Neural cell (in vitro differentiated cells): ENCODE measurements around the gene CFAP157. TPM values are rescaled to one million over a fixed set of nuclear protein-coding genes. Genes with fewer than 3 reads are reported as not detected.
A peak's percentile ranks its signal among the peaks of the same experiment; 100 is the strongest.

ENCODE experiments used
- H2AFZ ChIP-seq: fragments of 200-600, 300-800 bp; sonication (generic), shearing (Covaris generic); 2 replicates; pipeline ENCODE4 v1.6.0; 2014; ENCODE audit warnings: low read depth, mild to moderate bottlenecking, antibody characterized with exemption, low read length, moderate library complexity
- H3F3A ChIP-seq: fragments of 200-600 bp; shearing (Covaris generic); 2 replicates; pipeline ENCODE4 v1.6.1; 2016; ENCODE audit warnings: mild to moderate bottlenecking, moderate library complexity, mixed read lengths, antibody characterized with exemption, low read length; ENCODE audit not compliant: insufficient read depth, poor library complexity, severe bottlenecking
- H3K27ac ChIP-seq: fragments of 200-600, 300-800 bp; sonication (generic), shearing (Covaris generic); 2 replicates; pipeline ENCODE4 v1.5.1; 2014; ENCODE audit warnings: mild to moderate bottlenecking, low read length, moderate library complexity
- H3K27me3 ChIP-seq: fragments of 300-800, 200-600 bp; sonication (generic), shearing (Covaris generic); 2 replicates; pipeline ENCODE4 v1.6.0; 2014; ENCODE audit warnings: mild to moderate bottlenecking, low read depth, low read length, moderate library complexity; ENCODE audit not compliant: insufficient read depth
- H3K36me3 ChIP-seq: fragments of 300-800, 200-600 bp; sonication (generic), shearing (Covaris generic); 2 replicates; pipeline ENCODE4 v1.5.1; 2014; ENCODE audit warnings: mild to moderate bottlenecking, antibody characterized with exemption, low read length, moderate library complexity; ENCODE audit not compliant: insufficient read depth
- H3K4me2 ChIP-seq: fragments of 300-800, 200-600 bp; sonication (generic), shearing (Covaris generic); 2 replicates; pipeline ENCODE4 v1.6.0; 2014; ENCODE audit warnings: mild to moderate bottlenecking, low read length
- H3K4me3 ChIP-seq: fragments of 300-800, 200-600 bp; sonication (generic), shearing (Covaris generic); 2 replicates; pipeline ENCODE4 v1.5.1; 2014; ENCODE audit warnings: mild to moderate bottlenecking, low read length, moderate library complexity
- H3K79me2 ChIP-seq: fragments of 200-600 bp; shearing (Covaris generic); replicated peaks from 2 replicates; pipeline ENCODE4 v1.6.0; 2014; ENCODE audit warnings: mild to moderate bottlenecking, low read length, moderate library complexity; ENCODE audit not compliant: insufficient read depth
- H3K9ac ChIP-seq: fragments of 300-800, 200-600 bp; sonication (generic), shearing (Covaris generic); 2 replicates; pipeline ENCODE4 v1.6.1; 2016; ENCODE audit warnings: mild to moderate bottlenecking, low read length, mixed read lengths
- H3K9me2 ChIP-seq: fragments of 200-600 bp; shearing (Covaris generic); 2 replicates; pipeline ENCODE4 v1.6.1; 2016; ENCODE audit warnings: mild to moderate bottlenecking, low read length, mixed read lengths; ENCODE audit not compliant: insufficient read depth
- H3K9me3 ChIP-seq: fragments of 200-600, 300-800 bp; sonication (generic), shearing (Covaris generic); 2 replicates; pipeline ENCODE4 v1.6.1; 2016; ENCODE audit warnings: mild to moderate bottlenecking, mixed run types, low read length, moderate library complexity, mixed read lengths
- H4K20me1 ChIP-seq: fragments of 200-600 bp; shearing (Covaris generic); 2 replicates; pipeline ENCODE4 v1.6.1; 2016; ENCODE audit warnings: mild to moderate bottlenecking, mixed run types; ENCODE audit not compliant: insufficient read depth
- EP300 ChIP-seq: fragments of 450-650 bp; conservative IDR thresholded peaks from 2 replicates; pipeline ENCODE4 v1.6.1; 2014; ENCODE audit warnings: antibody characterized with exemption, mild to moderate bottlenecking, moderate library complexity; ENCODE audit not compliant: poor library complexity, severe bottlenecking
- EZH2 ChIP-seq: fragments of 200-600, 300-800 bp; shearing (Covaris generic), sonication (generic); IDR thresholded peaks from 2 replicates; pipeline ENCODE4 v1.6.1; 2014; ENCODE audit warnings: antibody characterized with exemption, low read length, borderline replicate concordance, mild to moderate bottlenecking; ENCODE audit not compliant: insufficient read depth, poor library complexity, severe bottlenecking
- MXI1 ChIP-seq: fragments of 450-650 bp; conservative IDR thresholded peaks from 2 replicates; pipeline ENCODE4 v1.6.1; 2014; ENCODE audit warnings: antibody characterized with exemption, mild to moderate bottlenecking; ENCODE audit not compliant: poor library complexity, severe bottlenecking
- POLR2AphosphoS5 ChIP-seq: IDR thresholded peaks from 2 replicates; pipeline ENCODE4 v1.6.1; 2012
- RAD21 ChIP-seq: fragments of 450-650 bp; conservative IDR thresholded peaks from 2 replicates; pipeline ENCODE4 v1.6.1; 2014; ENCODE audit warnings: antibody characterized with exemption, mild to moderate bottlenecking, moderate library complexity
- SMC3 ChIP-seq: fragments of 450-650 bp; conservative IDR thresholded peaks from 2 replicates; pipeline ENCODE4 v1.6.1; 2014; ENCODE audit warnings: antibody characterized with exemption, mild to moderate bottlenecking, moderate library complexity; ENCODE audit not compliant: poor library complexity
- TAF1 ChIP-seq: IDR thresholded peaks from 2 replicates; pipeline ENCODE4 v1.6.1; 2012; ENCODE audit warnings: low read depth
- polyA plus RNA-seq: library from polyadenylated mRNA; depleted of rRNA; stranded (reverse); fragments of >200 nt; gene quantifications from 2 replicates; pipeline ENCODE4 v1.2.3, GENCODE V29; 2014
- TF ChIP-seq, protein P1 (sequence below): fragments of 450-650 bp; IDR thresholded peaks from 2 replicates; pipeline ENCODE4 v1.5.1; 2014; ENCODE audit warnings: antibody characterized with exemption, mild to moderate bottlenecking, moderate library complexity; ENCODE audit not compliant: poor library complexity, severe bottlenecking
- TF ChIP-seq, protein P2 (sequence below): IDR thresholded peaks from 2 replicates; pipeline ENCODE4 v1.6.1; 2012; ENCODE audit warnings: borderline replicate concordance

Gene CFAP157
- polyA plus RNA-seq, 1 donor from 2014 or later, result 1.3 TPM

DNA sequence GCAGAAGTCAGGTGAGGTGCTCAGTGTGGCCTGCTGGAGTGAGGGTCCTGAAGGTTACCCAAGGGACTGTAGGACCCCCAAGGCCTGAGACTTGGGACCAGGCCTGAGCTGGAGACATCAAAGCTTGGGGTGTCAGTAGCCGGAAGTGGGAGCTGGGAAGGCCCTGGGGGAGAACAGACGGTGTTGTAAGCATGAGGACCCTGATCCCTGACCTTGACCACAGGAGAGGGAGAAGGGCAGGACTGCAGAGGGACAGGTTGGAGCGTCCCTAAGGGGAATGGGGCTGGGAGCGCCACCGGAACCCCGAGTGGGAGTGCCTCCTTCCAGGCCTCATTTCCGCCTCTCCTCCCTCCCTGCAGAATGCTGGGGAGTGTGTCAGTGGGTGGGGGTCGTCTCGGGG is 9.6 kb downstream of the CFAP157 start:
- H3K9ac ChIP-seq, result peak overlapping the region; percentile 62
- no peaks in the 10 kb centered on the region for H3K79me2 ChIP-seq
- H3K27ac ChIP-seq, result no peak overlapping the region

DNA sequence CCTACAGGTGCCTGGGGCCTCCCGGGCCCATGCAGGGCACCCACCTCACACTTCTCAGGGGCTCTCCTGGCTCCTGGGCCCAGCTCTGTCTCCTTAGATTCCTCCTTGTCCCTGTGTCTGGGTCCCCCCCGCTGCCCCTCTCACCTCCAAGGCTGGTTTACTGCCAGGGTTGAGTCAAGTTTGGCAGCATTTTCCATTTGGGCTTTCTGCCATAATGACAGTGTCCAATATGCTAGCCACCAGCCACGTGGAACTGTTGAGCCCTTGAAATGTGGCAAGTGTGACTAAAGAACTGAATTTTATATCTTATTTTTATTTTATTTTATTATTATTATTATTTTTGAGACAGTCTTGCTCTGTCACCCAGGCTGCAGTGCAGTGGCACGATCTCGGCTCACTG is 11.0 kb downstream of the CFAP157 start:
- TF ChIP-seq, protein P1, sequence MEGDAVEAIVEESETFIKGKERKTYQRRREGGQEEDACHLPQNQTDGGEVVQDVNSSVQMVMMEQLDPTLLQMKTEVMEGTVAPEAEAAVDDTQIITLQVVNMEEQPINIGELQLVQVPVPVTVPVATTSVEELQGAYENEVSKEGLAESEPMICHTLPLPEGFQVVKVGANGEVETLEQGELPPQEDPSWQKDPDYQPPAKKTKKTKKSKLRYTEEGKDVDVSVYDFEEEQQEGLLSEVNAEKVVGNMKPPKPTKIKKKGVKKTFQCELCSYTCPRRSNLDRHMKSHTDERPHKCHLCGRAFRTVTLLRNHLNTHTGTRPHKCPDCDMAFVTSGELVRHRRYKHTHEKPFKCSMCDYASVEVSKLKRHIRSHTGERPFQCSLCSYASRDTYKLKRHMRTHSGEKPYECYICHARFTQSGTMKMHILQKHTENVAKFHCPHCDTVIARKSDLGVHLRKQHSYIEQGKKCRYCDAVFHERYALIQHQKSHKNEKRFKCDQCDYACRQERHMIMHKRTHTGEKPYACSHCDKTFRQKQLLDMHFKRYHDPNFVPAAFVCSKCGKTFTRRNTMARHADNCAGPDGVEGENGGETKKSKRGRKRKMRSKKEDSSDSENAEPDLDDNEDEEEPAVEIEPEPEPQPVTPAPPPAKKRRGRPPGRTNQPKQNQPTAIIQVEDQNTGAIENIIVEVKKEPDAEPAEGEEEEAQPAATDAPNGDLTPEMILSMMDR, result no peak
- H3K9me3 ChIP-seq, result no peaks in the 10 kb centered on the region
- no peaks in the 10 kb centered on the region for H3K36me3 ChIP-seq
- no peaks in the 10 kb centered on the region for H3F3A ChIP-seq
- H3K9me2 ChIP-seq, result no peaks in the 10 kb centered on the region
- no peaks in the 10 kb centered on the region for H3K79me2 ChIP-seq
- no peak overlapping the region for H3K9ac ChIP-seq
- H3K27me3 ChIP-seq, result no peaks in the 10 kb centered on the region
- H2AFZ ChIP-seq, result no peak overlapping the region
- H3K27ac ChIP-seq, result no peak overlapping the region
- no peak overlapping the region for H3K4me3 ChIP-seq
- H3K4me2 ChIP-seq, result no peak overlapping the region
- no peaks in the 10 kb centered on the region for H4K20me1 ChIP-seq

More for the DNA sequence above, 9.6 kb downstream of the CFAP157 start:
- Histone ChIP-seq H3K9me3 (no peaks in the 10 kb centered on the region), H3K27me3 (no peaks in the 10 kb centered on the region), H4K20me1 (no peaks in the 10 kb centered on the region), H3K9me2 (no peaks in the 10 kb centered on the region), H3K4me2 (peak overlapping the region; percentile 34), H2AFZ (peak overlapping the region; percentile 75), H3F3A (no peaks in the 10 kb centered on the region), H3K4me3 (peak overlapping the region; percentile 87), H3K36me3 (no peaks in the 10 kb centered on the region)
- TF ChIP-seq POLR2AphosphoS5 (no peak), EZH2 (no peak), MXI1 (no peak), TAF1 (no peak), EP300 (no peak), RAD21 (no peak), SMC3 (no peak)
- TF ChIP-seq, protein P2, sequence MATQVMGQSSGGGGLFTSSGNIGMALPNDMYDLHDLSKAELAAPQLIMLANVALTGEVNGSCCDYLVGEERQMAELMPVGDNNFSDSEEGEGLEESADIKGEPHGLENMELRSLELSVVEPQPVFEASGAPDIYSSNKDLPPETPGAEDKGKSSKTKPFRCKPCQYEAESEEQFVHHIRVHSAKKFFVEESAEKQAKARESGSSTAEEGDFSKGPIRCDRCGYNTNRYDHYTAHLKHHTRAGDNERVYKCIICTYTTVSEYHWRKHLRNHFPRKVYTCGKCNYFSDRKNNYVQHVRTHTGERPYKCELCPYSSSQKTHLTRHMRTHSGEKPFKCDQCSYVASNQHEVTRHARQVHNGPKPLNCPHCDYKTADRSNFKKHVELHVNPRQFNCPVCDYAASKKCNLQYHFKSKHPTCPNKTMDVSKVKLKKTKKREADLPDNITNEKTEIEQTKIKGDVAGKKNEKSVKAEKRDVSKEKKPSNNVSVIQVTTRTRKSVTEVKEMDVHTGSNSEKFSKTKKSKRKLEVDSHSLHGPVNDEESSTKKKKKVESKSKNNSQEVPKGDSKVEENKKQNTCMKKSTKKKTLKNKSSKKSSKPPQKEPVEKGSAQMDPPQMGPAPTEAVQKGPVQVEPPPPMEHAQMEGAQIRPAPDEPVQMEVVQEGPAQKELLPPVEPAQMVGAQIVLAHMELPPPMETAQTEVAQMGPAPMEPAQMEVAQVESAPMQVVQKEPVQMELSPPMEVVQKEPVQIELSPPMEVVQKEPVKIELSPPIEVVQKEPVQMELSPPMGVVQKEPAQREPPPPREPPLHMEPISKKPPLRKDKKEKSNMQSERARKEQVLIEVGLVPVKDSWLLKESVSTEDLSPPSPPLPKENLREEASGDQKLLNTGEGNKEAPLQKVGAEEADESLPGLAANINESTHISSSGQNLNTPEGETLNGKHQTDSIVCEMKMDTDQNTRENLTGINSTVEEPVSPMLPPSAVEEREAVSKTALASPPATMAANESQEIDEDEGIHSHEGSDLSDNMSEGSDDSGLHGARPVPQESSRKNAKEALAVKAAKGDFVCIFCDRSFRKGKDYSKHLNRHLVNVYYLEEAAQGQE, result no peak
- TF ChIP-seq, protein P1, result no peak
